ENCODE results near the gene PSMD12.
A peak's percentile ranks its signal among the peaks of the same experiment; 100 is the strongest.
"Not testable (repeated sequence)": the region's sequence is repeated elsewhere in the genome, so short reads cannot be mapped to it uniquely, and the experiment has no call there.

Gene PSMD12

DNA sequence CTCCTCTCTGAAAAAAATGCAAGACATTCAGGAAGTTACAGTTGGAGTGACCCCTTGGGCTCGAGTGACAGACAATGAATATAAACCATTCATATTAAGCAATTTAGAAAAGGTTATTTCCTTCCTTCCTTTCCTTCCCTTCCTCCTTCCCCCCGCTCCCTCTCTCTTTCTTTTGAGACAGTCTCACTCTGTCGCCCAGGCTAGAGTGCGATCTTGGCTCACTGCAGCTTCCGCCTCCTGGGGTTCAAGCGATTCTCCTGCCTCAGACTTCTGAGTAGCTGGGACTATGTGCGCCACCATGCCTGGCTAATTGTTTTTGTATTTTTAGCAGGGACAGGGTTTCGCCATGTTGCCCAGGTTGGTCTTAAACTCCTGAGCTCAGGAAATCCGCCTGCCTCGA, 13.2 kb downstream of the PSMD12 start:
- DNase-seq, result no peak

- DNase-seq, result no peak
These were observed 17.0 kb downstream of the PSMD12 start for GRCh38 chr17:67349420-67349819.

- DNase-seq, result no peak
These were observed 18.6 kb downstream of the PSMD12 start for GRCh38 chr17:67347826-67348225.

- DNase-seq, result no peak
These were observed 23.1 kb downstream of the PSMD12 start for GRCh38 chr17:67343237-67343636.

DNA sequence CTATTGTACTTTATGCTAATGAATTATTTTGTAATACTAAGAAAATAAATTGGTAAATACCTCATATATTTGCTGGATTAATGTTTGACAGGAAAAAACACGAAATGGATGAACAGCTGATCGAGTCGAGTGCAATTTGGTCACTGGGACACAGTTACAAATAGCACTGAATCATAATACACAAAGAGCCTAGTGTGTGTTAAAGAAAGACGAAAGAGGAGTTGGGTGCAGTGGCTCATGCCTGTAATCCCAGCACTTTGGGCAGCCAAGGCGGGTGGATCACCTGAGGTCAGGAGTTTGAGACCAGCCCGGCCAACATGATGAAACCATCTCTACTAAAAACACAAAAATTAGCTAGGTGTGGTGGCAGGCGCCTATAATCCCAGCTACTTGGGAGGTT, 28.0 kb downstream of the PSMD12 start:
- not testable (repeated sequence) for DNase-seq

DNA sequence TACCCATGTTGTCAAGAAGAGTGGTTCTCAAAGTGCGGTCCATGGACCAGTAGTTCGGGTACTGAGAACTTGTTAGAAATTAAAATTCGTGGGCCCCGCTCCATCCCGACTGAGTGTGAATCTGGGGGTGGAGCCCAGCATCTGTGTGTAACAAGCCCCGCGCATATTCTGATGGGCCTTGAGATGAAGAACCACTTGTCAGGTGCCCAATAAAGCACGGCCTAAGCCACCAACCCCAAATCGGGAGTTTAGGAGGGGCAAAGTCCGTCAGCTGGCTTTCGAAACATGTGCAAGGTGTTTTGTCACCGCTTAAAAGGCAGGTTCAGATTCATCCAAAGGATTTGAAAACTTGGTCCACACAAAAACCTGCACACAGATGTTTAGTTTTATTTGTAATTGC, 29.5 kb downstream of the PSMD12 start:
- DNase-seq, result no peak

GRCh38 chr17:67335245-67335835, 31.0 kb downstream of the PSMD12 start:
- no peak for DNase-seq

GRCh38 chr17:67332162-67332508, 34.2 kb downstream of the PSMD12 start:
- DNase-seq, result not testable (repeated sequence)

GRCh38 chr17:67331381-67332161, 34.8 kb downstream of the PSMD12 start:
- not testable (repeated sequence) for DNase-seq

- no peak for DNase-seq
These were observed 38.4 kb downstream of the PSMD12 start for GRCh38 chr17:67328026-67328425.

DNA sequence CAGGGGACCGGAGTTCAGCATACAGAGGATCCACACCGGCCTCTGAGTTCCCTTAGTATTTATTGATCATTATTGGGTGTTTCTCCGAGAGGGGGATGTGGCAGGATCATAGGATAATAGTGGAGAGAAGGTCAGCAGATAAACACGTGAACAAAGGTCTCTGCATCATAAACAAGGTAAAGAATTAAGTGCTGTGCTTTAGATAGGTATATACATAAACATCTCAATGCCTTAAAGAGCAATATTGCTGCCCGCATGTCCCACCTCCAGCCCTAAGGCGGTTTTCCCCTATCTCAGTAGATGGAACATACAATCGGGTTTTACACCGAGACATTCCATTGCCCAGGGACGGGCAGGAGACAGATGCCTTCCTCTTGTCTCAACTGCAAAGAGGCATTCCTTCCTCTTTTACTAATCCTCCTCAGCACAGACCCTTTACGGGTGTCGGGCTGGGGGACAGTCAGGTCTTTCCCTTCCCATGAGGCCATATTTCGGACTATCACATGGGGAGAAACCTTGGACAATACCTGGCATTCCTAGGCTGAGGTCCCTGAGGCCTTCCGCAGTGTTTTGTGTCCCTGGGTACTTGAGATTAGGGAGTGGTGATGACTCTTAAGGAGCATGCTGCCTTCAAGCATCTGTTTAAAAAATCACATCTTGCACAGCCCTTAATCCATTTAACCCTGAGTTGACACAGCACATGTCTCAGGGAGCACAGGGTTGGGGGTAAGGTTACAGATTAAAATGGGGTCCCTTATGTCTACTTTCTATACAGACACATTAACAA, 39.2 kb downstream of the PSMD12 start:
- DNase-seq, result not testable (repeated sequence)

- DNase-seq, result no peak
These were observed 39.9 kb downstream of the PSMD12 start for GRCh38 chr17:67326440-67326839.

GRCh38 chr17:67324330-67324729, 42.0 kb downstream of the PSMD12 start:
- DNase-seq, result no peak

GRCh38 chr17:67323445-67323844, 42.9 kb downstream of the PSMD12 start:
- no peak for DNase-seq

- no peak for DNase-seq
These were observed 44.2 kb downstream of the PSMD12 start for GRCh38 chr17:67322042-67322787.

- not testable (repeated sequence) for DNase-seq
These were observed 44.9 kb downstream of the PSMD12 start for GRCh38 chr17:67321486-67321885.

- no peak for DNase-seq
These were observed 49.6 kb downstream of the PSMD12 start for GRCh38 chr17:67316781-67317180.

- no peak for DNase-seq
These were observed 50.5 kb downstream of the PSMD12 start for GRCh38 chr17:67315865-67316264.

- peak; percentile 69 to 73 for DNase-seq
These were observed 54.1 kb downstream of the PSMD12 start for GRCh38 chr17:67312265-67312664.

DNA sequence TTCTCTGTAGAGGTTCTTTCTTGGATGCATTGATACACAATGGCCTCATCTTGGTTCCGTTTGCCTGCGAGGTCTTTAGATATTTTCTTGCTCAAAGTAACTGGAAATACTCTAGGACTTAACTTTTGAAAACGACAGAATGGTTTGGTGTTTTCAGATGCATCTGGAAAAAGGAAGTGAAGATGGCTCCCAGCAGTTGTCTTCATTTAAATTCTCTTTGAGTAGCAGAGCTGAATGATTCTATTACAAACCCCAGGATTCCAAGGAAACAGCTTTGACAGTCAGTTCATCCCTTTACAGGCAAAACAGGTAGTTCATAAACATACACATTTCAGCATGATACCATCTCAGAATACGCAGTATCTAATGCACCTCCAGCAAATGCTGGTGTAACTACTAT, 54.8 kb downstream of the PSMD12 start:
- DNase-seq, result no peak

DNA sequence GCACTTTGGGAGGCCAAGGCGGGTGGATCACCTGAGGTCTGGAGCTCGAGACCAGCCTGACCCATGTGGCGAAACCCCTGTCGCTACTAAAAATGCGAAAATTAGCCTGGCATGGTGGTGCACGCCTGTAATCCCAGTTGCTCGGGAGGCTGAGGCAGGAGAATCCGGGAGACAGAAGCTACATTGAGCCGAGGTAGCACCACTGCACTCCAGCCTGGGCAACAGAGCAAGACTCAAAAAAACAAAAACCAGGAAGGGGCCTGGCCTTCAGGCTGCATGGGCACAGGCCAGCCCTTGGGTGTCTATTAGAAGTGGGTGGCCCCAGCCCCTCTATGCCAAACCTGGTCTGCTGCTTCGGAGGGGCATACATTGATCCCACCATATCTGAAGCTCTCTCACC, 56.0 kb downstream of the PSMD12 start:
- DNase-seq, result no peak

DNA sequence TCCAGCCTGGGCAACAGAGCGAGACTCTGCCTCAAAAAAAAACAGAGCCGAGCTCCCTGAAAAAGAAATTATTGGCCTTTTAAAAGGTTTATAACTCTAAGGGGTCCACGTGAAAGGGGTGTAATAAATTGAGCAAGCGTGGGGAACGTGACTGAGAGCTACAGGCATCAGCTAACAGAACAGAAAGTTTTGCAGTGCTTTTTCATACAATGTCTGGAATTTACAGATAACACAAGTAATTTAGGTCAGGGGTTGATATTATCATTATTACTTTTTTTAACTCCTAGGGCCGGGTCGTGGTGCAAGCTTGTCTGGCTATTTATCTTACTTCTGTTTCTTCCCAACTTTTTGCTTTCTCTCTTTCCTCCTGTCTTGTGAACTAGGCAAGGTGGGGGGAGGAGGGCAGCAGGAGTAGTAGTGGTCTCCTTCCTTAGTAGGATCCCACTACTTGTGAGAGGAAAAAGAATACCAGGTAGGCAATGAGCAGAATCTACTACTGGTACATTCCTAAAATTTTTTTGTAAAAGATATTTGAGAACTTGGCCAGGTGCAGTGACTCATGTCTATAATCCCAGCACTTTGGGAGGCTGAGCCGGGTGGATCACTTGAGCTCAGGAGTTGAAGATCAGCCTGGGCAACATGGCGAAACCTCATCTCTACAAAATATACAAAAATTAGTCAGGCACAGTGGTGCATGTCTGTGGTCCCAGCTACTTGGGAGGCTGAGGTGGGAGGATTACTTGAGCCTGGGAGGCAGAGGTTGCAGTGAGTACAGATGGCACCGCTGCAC, 60.7 kb downstream of the PSMD12 start:
- not testable (repeated sequence) for DNase-seq

Data from inflammatory macrophage treated with lipopolysaccharide for 1 hour (primary cell).